DOHH2 (cell line): ENCODE data around the gene CDHR2.

Source experiments
- H3F3A ChIP-seq: fragments of 200-600 bp; sonication (generic), shearing (Covaris generic); 2 replicates; pipeline ENCODE4 v1.6.0; 2016; ENCODE audit warnings: antibody characterized with exemption, mild to moderate bottlenecking; ENCODE audit not compliant: control insufficient read depth, insufficient read depth
- H3K27ac ChIP-seq: fragments of 200-600 bp; sonication (generic); 2 replicates; pipeline ENCODE4 v1.5.1; 2014; ENCODE audit warnings: low read depth, mild to moderate bottlenecking, low read length, moderate library complexity
- H3K27me3 ChIP-seq: fragments of 200-600 bp; sonication (generic); 2 replicates; pipeline ENCODE4 v1.6.1; 2014; ENCODE audit warnings: mild to moderate bottlenecking, low read length, mixed read lengths; ENCODE audit not compliant: control insufficient read depth
- H3K36me3 ChIP-seq: fragments of 200-600 bp; sonication (generic); 2 replicates; pipeline ENCODE4 v1.6.1; 2014; ENCODE audit warnings: mild to moderate bottlenecking, low read length, moderate library complexity, mixed read lengths; ENCODE audit not compliant: control insufficient read depth
- H3K4me1 ChIP-seq: fragments of 200-600 bp; sonication (generic); 2 replicates; pipeline ENCODE4 v1.6.1; 2014; ENCODE audit warnings: mild to moderate bottlenecking, low read length, mixed read lengths; ENCODE audit not compliant: control insufficient read depth
- H3K4me2 ChIP-seq: fragments of 200-600 bp; sonication (generic); 2 replicates; pipeline ENCODE4 v1.6.0; 2014; ENCODE audit warnings: mild to moderate bottlenecking, low read length, moderate library complexity
- H3K4me3 ChIP-seq: fragments of 200-600 bp; sonication (generic); 2 replicates; pipeline ENCODE4 v1.5.1; 2014; ENCODE audit warnings: mild to moderate bottlenecking, low read length, mixed read lengths
- H3K79me2 ChIP-seq: fragments of 200-600 bp; sonication (generic); 2 replicates; pipeline ENCODE4 v1.6.1; 2014; ENCODE audit warnings: mild to moderate bottlenecking, low read length, mixed read lengths; ENCODE audit not compliant: control insufficient read depth
- H3K9me2 ChIP-seq: fragments of 200-600 bp; sonication (generic); replicated peaks from 2 replicates; pipeline ENCODE4 v1.6.1; 2014; ENCODE audit warnings: mild to moderate bottlenecking, low read length, mixed read lengths; ENCODE audit not compliant: control insufficient read depth
- H3K9me3 ChIP-seq: fragments of 200-600 bp; sonication (generic); 2 replicates; pipeline ENCODE4 v1.6.1; 2014; ENCODE audit warnings: antibody characterized with exemption, low read length, mixed read lengths; ENCODE audit not compliant: control insufficient read depth, insufficient read depth
- H4K20me1 ChIP-seq: fragments of 200-600 bp; sonication (generic); 2 replicates; pipeline ENCODE4 v1.6.0; 2014; ENCODE audit warnings: low read depth, mild to moderate bottlenecking, antibody characterized with exemption, low read length, moderate library complexity; ENCODE audit not compliant: control insufficient read depth, insufficient read depth
- CTCF ChIP-seq: fragments of 200-600 bp; sonication (generic); IDR thresholded peaks from one replicate; pipeline ENCODE4 v1.5.1; 2014; ENCODE audit warnings: antibody characterized with exemption, mild to moderate bottlenecking, low read depth, low read length; ENCODE audit not compliant: poor library complexity, severe bottlenecking
- EZH2phosphoT487 ChIP-seq: fragments of 200-600 bp; sonication (generic); IDR thresholded peaks from 2 replicates; pipeline ENCODE4 v1.6.1; 2017; ENCODE audit warnings: borderline replicate concordance, mild to moderate bottlenecking, antibody characterized with exemption, low read length, moderate library complexity, mixed read lengths

The CDHR2 gene

GRCh38 chr5:176628406-176629228, 79.5 kb downstream of the CDHR2 start:
- Histone ChIP-seq H3K4me1 (peaks cover 77% of the 10 kb centered on the region), H4K20me1 (no peaks in the 10 kb centered on the region), H3K27me3 (peaks cover 8% of the 10 kb centered on the region), H3K36me3 (no peaks in the 10 kb centered on the region), H3K79me2 (no peaks in the 10 kb centered on the region), H3F3A (0 out of 2 replicates have a peak, but pooled peaks cover 7% of the 10 kb centered on the region), H3K4me3 (peak overlapping the region; percentile 22), H3K9me2 (no peaks in the 10 kb centered on the region), H3K9me3 (no peaks in the 10 kb centered on the region), H3K27ac (no peak overlapping the region), H3K4me2 (peak overlapping the region; percentile 75)
- no peak for TF ChIP-seq EZH2phosphoT487
- no peak for TF ChIP-seq CTCF

GRCh38 chr5:176629317-176629852, 80.2 kb downstream of the CDHR2 start:
- TF ChIP-seq EZH2phosphoT487 (no peak), CTCF (no peak)
- H3K79me2 ChIP-seq, result no peaks in the 10 kb centered on the region
- H3K4me3 ChIP-seq, result peak overlapping the region; percentile 72
- peak overlapping the region; percentile 75 for H3K4me2 ChIP-seq
- H3K27me3 ChIP-seq, result peaks cover 8% of the 10 kb centered on the region
- H3K36me3 ChIP-seq, result no peaks in the 10 kb centered on the region
- H3F3A ChIP-seq, result 0 out of 2 replicates have a peak, but pooled peaks cover 7% of the 10 kb centered on the region
- no peak overlapping the region for H3K27ac ChIP-seq
- H4K20me1 ChIP-seq, result no peaks in the 10 kb centered on the region
- H3K4me1 ChIP-seq, result peaks cover 85% of the 10 kb centered on the region
- H3K9me3 ChIP-seq, result no peaks in the 10 kb centered on the region
- H3K9me2 ChIP-seq, result no peaks in the 10 kb centered on the region

- no peaks in the 10 kb centered on the region for H3K79me2 ChIP-seq
- no peaks in the 10 kb centered on the region for H3K9me2 ChIP-seq
- peaks cover 91% of the 10 kb centered on the region for H3K4me1 ChIP-seq
- peaks cover 8% of the 10 kb centered on the region for H3K27me3 ChIP-seq
- no peak for TF ChIP-seq CTCF
- TF ChIP-seq EZH2phosphoT487, result no peak; the same call in 1 of the 2 replicates
- no peaks in the 10 kb centered on the region for H4K20me1 ChIP-seq
- H3F3A ChIP-seq, result 0 out of 2 replicates have a peak, but pooled peaks cover 7% of the 10 kb centered on the region
- no peaks in the 10 kb centered on the region for H3K36me3 ChIP-seq
- H3K27ac ChIP-seq, result peak within 1 kb of the TSS; percentile 36
- no peaks in the 10 kb centered on the region for H3K9me3 ChIP-seq
- peak within 1 kb of the TSS; percentile 72 for H3K4me3 ChIP-seq
- peak within 1 kb of the TSS; percentile 75 for H3K4me2 ChIP-seq
Measured at GRCh38 chr5:176629853-176630680, 80.9 kb downstream of the CDHR2 start, which contains the start of the genes EIF4E1B and SNCB. TSS of gene EIF4E1B (plus strand) at chr5:176630675. CDS start at chr5:176642788, 12,113 bp downstream. TSS of gene SNCB (minus strand) at chr5:176630534. CDS start at chr5:176629654, 880 bp downstream.
